Measurements from ENCODE around the gene EXOSC5. TPM values are rescaled to one million over a fixed set of nuclear protein-coding genes. Genes with fewer than 3 reads are reported as not detected.

EXOSC5 gene
- total RNA-seq, 1 donor from 2014 or later: 15.2 TPM

GRCh38 chr19:41399525-41399924 is 2.4 kb upstream of the EXOSC5 start:
- H3K4me3 ChIP-seq: no peak overlapping the region
- H3K4me1 ChIP-seq: peaks cover 70% of the 10 kb centered on the region
- H3K36me3 ChIP-seq: no peaks in the 10 kb centered on the region
- intact Hi-C loops (cut with DNase I): no loop called here
- TF ChIP-seq CTCF (IDR thresholded peaks at IDR 0.05) (no peak), POLR2A (IDR thresholded peaks at IDR 0.05) (no peak), POLR2AphosphoS5 (IDR thresholded peaks at IDR 0.05; ENCODE audit: insufficient read depth in 1 of 2, low read depth in 1 of 2) (no peak)
- no peaks in the 10 kb centered on the region for H3K9me3 ChIP-seq
- peak overlapping the region; percentile 90 for H3K27ac ChIP-seq
- no peaks in the 10 kb centered on the region for H3K27me3 ChIP-seq
- no peak for DNase-seq (ENCODE audit: extremely low spot score in 2 of 2)

GRCh38 chr19:41399091-41399490 is 1.9 kb upstream of the EXOSC5 start:
- Histone ChIP-seq H3K4me1 (peaks cover 69% of the 10 kb centered on the region), H3K9me3 (no peaks in the 10 kb centered on the region), H3K27me3 (no peaks in the 10 kb centered on the region), H3K36me3 (no peaks in the 10 kb centered on the region), H3K27ac (peak overlapping the region; percentile 90), H3K4me3 (peak overlapping the region; percentile 71 to 98)
- DNase-seq (ENCODE audit: extremely low spot score in 2 of 2): no peak
- no peak for TF ChIP-seq POLR2A (IDR thresholded peaks at IDR 0.05)
- TF ChIP-seq CTCF (IDR thresholded peaks at IDR 0.05): no peak
- TF ChIP-seq POLR2AphosphoS5 (IDR thresholded peaks at IDR 0.05; ENCODE audit: insufficient read depth in 1 of 2, low read depth in 1 of 2): no peak
- intact Hi-C loops (cut with DNase I): no loop called here

GRCh38 chr19:41398598-41398997 is 1.4 kb upstream of the EXOSC5 start:
- intact Hi-C loops (cut with DNase I): no loop called here
- peak overlapping the region; percentile 90 for H3K27ac ChIP-seq
- no peak for TF ChIP-seq POLR2A (IDR thresholded peaks at IDR 0.05)
- TF ChIP-seq POLR2AphosphoS5 (IDR thresholded peaks at IDR 0.05; ENCODE audit: insufficient read depth in 1 of 2, low read depth in 1 of 2): no peak
- TF ChIP-seq CTCF (IDR thresholded peaks at IDR 0.05): no peak
- peak overlapping the region; percentile 71 to 98 for H3K4me3 ChIP-seq
- no peak for DNase-seq (ENCODE audit: extremely low spot score in 2 of 2)
- peaks cover 64% of the 10 kb centered on the region for H3K4me1 ChIP-seq
- no peaks in the 10 kb centered on the region for H3K9me3 ChIP-seq
- H3K27me3 ChIP-seq: no peaks in the 10 kb centered on the region
- H3K36me3 ChIP-seq: no peaks in the 10 kb centered on the region

- no peak for DNase-seq (ENCODE audit: extremely low spot score in 2 of 2)
- intact Hi-C loops (cut with DNase I): no loop called here
- no peaks in the 10 kb centered on the region for H3K27me3 ChIP-seq
- TF ChIP-seq CTCF (IDR thresholded peaks at IDR 0.05) (no peak), POLR2AphosphoS5 (IDR thresholded peaks at IDR 0.05; ENCODE audit: insufficient read depth in 1 of 2, low read depth in 1 of 2) (no peak), POLR2A (IDR thresholded peaks at IDR 0.05) (no peak)
- H3K27ac ChIP-seq: peak overlapping the region; percentile 90
- peaks cover 60% of the 10 kb centered on the region for H3K4me1 ChIP-seq
- no peaks in the 10 kb centered on the region for H3K36me3 ChIP-seq
- no peaks in the 10 kb centered on the region for H3K9me3 ChIP-seq
- H3K4me3 ChIP-seq: peak overlapping the region; percentile 71 to 98
Observed at GRCh38 chr19:41398050-41398418, 875 bp upstream of the EXOSC5 start.

- Histone ChIP-seq H3K27me3 (no peaks in the 10 kb centered on the region), H3K4me3 (no peak overlapping the region), H3K36me3 (peaks cover 0 to 3% of the 10 kb centered on the region in 2 donors), H3K4me1 (peaks cover 39% of the 10 kb centered on the region), H3K9me3 (no peaks in the 10 kb centered on the region), H3K27ac (no peak overlapping the region)
- intact Hi-C loops (cut with DNase I): no loop called here
- no peak for DNase-seq (ENCODE audit: extremely low spot score in 2 of 2)
- TF ChIP-seq POLR2AphosphoS5 (IDR thresholded peaks at IDR 0.05; ENCODE audit: insufficient read depth in 1 of 2, low read depth in 1 of 2) (no peak), CTCF (IDR thresholded peaks at IDR 0.05) (no peak), POLR2A (IDR thresholded peaks at IDR 0.05) (no peak)
Observed at GRCh38 chr19:41395355-41395754, 1.8 kb downstream of the EXOSC5 start.
